Endothelial cell of umbilical vein (primary cell): ENCODE data around the gene RCVRN. TPM values are rescaled to one million over a fixed set of nuclear protein-coding genes. Genes with fewer than 3 reads are reported as not detected.

ENCODE experiments used
- BruUV-seq: library from RNA; stranded (reverse); fragments of 400-500 nt; replicated peaks from 2 replicates; lab custom pipeline; 2021; lab: Mats Ljungman, UMichigan
- CTCF ChIA-PET: fragments of 300-600, 350-600 bp; sonication (Branson Sonifier 250); formaldehyde crosslinking; loops from one replicate; lab custom pipeline; 2021; ENCODE audit warnings: antibody characterized with exemption, inconsistent platforms; lab: Charles Lee
- POLR2A ChIA-PET: fragments of 300-600, 350-600 bp; sonication (Branson Sonifier 250); formaldehyde crosslinking; loops from one replicate; lab custom pipeline; 2021; ENCODE audit warnings: antibody characterized with exemption, inconsistent platforms; lab: Charles Lee
- DNase-seq: peaks from one replicate; pipeline ENCODE4 v3.0.0-alpha.2; 2011; ENCODE audit warnings: low read depth, low spot score
- FAIRE-seq: peaks from 2 replicates; lab custom pipeline; 2011; peaks lifted over from hg19 to GRCh38; lab: Jason Lieb, UNC
- H2AFZ ChIP-seq: 2 replicates; pipeline ENCODE4 v1.6.0; 2012; ENCODE audit warnings: low read depth, low read length, control low read depth, inconsistent platforms
- H3K27ac ChIP-seq: 2 replicates; pipeline ENCODE4 v1.5.1; 2011; ENCODE audit warnings: low read depth, mild to moderate bottlenecking, control low read depth, low read length, moderate library complexity; ENCODE audit not compliant: insufficient read depth
- H3K27me3 ChIP-seq, 2 experiments: 2 replicates each; pipeline versions ENCODE4 v1.6.0 to v1.6.1; 2011; ENCODE audit warnings: low read length in 2 of 2, mixed read lengths in 1 of 2; ENCODE audit not compliant: control insufficient read depth in 2 of 2, insufficient read depth in 2 of 2
- H3K36me3 ChIP-seq, 2 experiments: 2 replicates in 1 of 2; 3 replicates in 1 of 2; pipeline ENCODE4 v1.5.1; 2011; ENCODE audit warnings: low read length in 2 of 2, mild to moderate bottlenecking in 1 of 2, moderate library complexity in 1 of 2; ENCODE audit not compliant: control insufficient read depth in 2 of 2, insufficient read depth in 2 of 2; ENCODE audit errors: extremely low read depth in 1 of 2
- H3K4me1 ChIP-seq: 3 replicates; pipeline ENCODE4 v1.5.1; 2011; ENCODE audit warnings: mild to moderate bottlenecking, low read length; ENCODE audit not compliant: control insufficient read depth, insufficient read depth; ENCODE audit errors: extremely low read depth
- H3K4me2 ChIP-seq: 2 replicates; pipeline ENCODE4 v1.6.1; 2011; ENCODE audit warnings: low read length, control low read depth, mixed read lengths; ENCODE audit not compliant: insufficient read depth
- H3K4me3 ChIP-seq, 3 experiments: fragments of 200-600 bp in 1 of 3; sonication (generic), shearing (Covaris generic) in 1 of 3; replicated peaks in 1 of 3; 2 replicates each; pipeline ENCODE4 v1.5.1; 2011 to 2016; ENCODE audit warnings: control low read depth in 3 of 3, low read length in 3 of 3, mild to moderate bottlenecking in 2 of 3, inconsistent platforms in 1 of 3, low read depth in 1 of 3, moderate library complexity in 1 of 3; ENCODE audit not compliant: insufficient read depth in 1 of 3
- H3K79me2 ChIP-seq: 2 replicates; pipeline ENCODE4 v1.6.0; 2012; ENCODE audit warnings: low read length, inconsistent platforms; ENCODE audit not compliant: control insufficient read depth, insufficient read depth
- H3K9ac ChIP-seq: replicated peaks from 2 replicates; pipeline ENCODE3; 2011; ENCODE audit warnings: low read length, control low read depth; ENCODE audit not compliant: insufficient read depth; ENCODE audit errors: extremely low read depth
- H3K9me1 ChIP-seq: replicated peaks from 3 replicates; pipeline ENCODE4 v1.6.0; 2011; ENCODE audit warnings: mild to moderate bottlenecking, low read length; ENCODE audit not compliant: control insufficient read depth, insufficient read depth; ENCODE audit errors: extremely low read depth
- H3K9me3 ChIP-seq: replicated peaks from 2 replicates; pipeline ENCODE4 v1.5.1; 2012; ENCODE audit warnings: low read length, inconsistent platforms; ENCODE audit not compliant: control insufficient read depth, insufficient read depth
- H4K20me1 ChIP-seq: replicated peaks from 2 replicates; pipeline ENCODE3; 2011; ENCODE audit warnings: mild to moderate bottlenecking, low read length; ENCODE audit not compliant: control insufficient read depth, insufficient read depth; ENCODE audit errors: extremely low read depth
- EZH2 ChIP-seq: IDR thresholded peaks from 2 replicates; pipeline ENCODE4 v1.6.1; 2012; ENCODE audit warnings: borderline replicate concordance, low read depth, mild to moderate bottlenecking, moderate library complexity, low read length, inconsistent platforms; ENCODE audit not compliant: severe bottlenecking
- FOS ChIP-seq: IDR thresholded peaks from 2 replicates; pipeline ENCODE4 v1.6.1; 2011; ENCODE audit warnings: mild to moderate bottlenecking, low read length, moderate library complexity, borderline replicate concordance; ENCODE audit not compliant: insufficient read depth
- GATA2 ChIP-seq: IDR thresholded peaks from 2 replicates; pipeline ENCODE4 v1.7.0; 2011; ENCODE audit warnings: low read depth, mild to moderate bottlenecking, moderate library complexity, mixed read lengths, low read length; ENCODE audit not compliant: insufficient read length, insufficient read depth
- JUN ChIP-seq: IDR thresholded peaks from 2 replicates; pipeline ENCODE4 v1.6.1; 2011; ENCODE audit warnings: borderline replicate concordance, low read depth; ENCODE audit not compliant: insufficient read length, insufficient read depth
- MYC ChIP-seq: IDR thresholded peaks from one replicate; pipeline ENCODE4 v1.6.1; 2011; ENCODE audit warnings: mild to moderate bottlenecking, low read depth, low read length
- POLR2A ChIP-seq: IDR thresholded peaks from 2 replicates; pipeline ENCODE4 v1.6.1; 2012; ENCODE audit warnings: low read depth, mild to moderate bottlenecking, control low read depth, low read length
- POLR2AphosphoS5 ChIP-seq: IDR thresholded peaks from 2 replicates; pipeline ENCODE4 v1.6.1; 2012; ENCODE audit warnings: low read depth, mild to moderate bottlenecking, control low read depth, low read length, moderate library complexity; ENCODE audit not compliant: insufficient read depth
- dilution Hi-C: fragments of 300-500 bp; cut with MboI; formaldehyde crosslinking; loops from one replicate; pipeline ENCODE4 v1.15.0; 2019; ENCODE audit warnings: low sequenced_read_pairs; ENCODE audit not compliant: extremely low pct_ligation_motif_present
- intact Hi-C: fragments of 100-400 bp; cut with micrococcal nuclease; formaldehyde crosslinking; loops from one replicate; pipeline ENCODE4 v1.10.0; 2022
- polyA plus RNA-seq, 4 experiments: library from polyadenylated mRNA; depleted of rRNA in 3 of 4; stranded (reverse) in 3 of 4; unstranded in 1 of 4; fragments of >200 nt; gene quantifications; 2 replicates each; pipeline versions ENCODE4 v1.2.1 to v1.2.3, GENCODE V29; 2011 to 2012; ENCODE audit warnings: missing spikeins in 1 of 4
- total RNA-seq: library from RNA; stranded (reverse); gene quantifications from 2 replicates; pipeline ENCODE4 v1.2.3, GENCODE V29; 2021
- TF ChIP-seq, protein P1 (sequence below), 2 donors: IDR thresholded peaks; 1 replicate in 1 of 2; 2 replicates in 1 of 2; pipeline ENCODE4 v1.5.1; 2011; ENCODE audit warnings: low read length in 2 of 2, mild to moderate bottlenecking in 2 of 2, moderate library complexity in 2 of 2, control low read depth in 1 of 2, inconsistent platforms in 1 of 2, low read depth in 1 of 2; ENCODE audit not compliant: insufficient read depth in 1 of 2; ENCODE audit errors: extremely low read depth in 1 of 2
- TF ChIP-seq, protein P2 (sequence below): IDR thresholded peaks from 2 replicates; pipeline ENCODE4 v1.6.1; 2011; ENCODE audit not compliant: insufficient read depth, insufficient read length

RCVRN gene
- total and polyA plus RNA-seq, 2 donors (not counting 3 experiments of a cell fraction or from before 2014, with no cell fraction given) = not detected

- TF ChIP-seq, protein P1, sequence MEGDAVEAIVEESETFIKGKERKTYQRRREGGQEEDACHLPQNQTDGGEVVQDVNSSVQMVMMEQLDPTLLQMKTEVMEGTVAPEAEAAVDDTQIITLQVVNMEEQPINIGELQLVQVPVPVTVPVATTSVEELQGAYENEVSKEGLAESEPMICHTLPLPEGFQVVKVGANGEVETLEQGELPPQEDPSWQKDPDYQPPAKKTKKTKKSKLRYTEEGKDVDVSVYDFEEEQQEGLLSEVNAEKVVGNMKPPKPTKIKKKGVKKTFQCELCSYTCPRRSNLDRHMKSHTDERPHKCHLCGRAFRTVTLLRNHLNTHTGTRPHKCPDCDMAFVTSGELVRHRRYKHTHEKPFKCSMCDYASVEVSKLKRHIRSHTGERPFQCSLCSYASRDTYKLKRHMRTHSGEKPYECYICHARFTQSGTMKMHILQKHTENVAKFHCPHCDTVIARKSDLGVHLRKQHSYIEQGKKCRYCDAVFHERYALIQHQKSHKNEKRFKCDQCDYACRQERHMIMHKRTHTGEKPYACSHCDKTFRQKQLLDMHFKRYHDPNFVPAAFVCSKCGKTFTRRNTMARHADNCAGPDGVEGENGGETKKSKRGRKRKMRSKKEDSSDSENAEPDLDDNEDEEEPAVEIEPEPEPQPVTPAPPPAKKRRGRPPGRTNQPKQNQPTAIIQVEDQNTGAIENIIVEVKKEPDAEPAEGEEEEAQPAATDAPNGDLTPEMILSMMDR (IDR thresholded peaks at IDR 0.05; ENCODE audit: extremely low read depth in 1 of 2, insufficient read depth in 1 of 2, low read depth in 1 of 2, low read length in 2 of 2) = no peak
- TF ChIP-seq, protein P2, sequence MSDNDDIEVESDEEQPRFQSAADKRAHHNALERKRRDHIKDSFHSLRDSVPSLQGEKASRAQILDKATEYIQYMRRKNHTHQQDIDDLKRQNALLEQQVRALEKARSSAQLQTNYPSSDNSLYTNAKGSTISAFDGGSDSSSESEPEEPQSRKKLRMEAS = no peak
- H3K4me2 ChIP-seq = no peak overlapping the region
- POLR2A ChIA-PET = no interaction called here
- no peaks in the 10 kb centered on the region for H3K4me1 ChIP-seq
- CTCF ChIA-PET = no interaction called here
- H2AFZ ChIP-seq = no peak overlapping the region
- peaks cover 8% of the 10 kb centered on the region for H3K9me3 ChIP-seq
- no peaks in the 10 kb centered on the region for H4K20me1 ChIP-seq
- H3K9ac ChIP-seq = no peak overlapping the region
- no peak for FAIRE-seq
- no peak overlapping the region for H3K27ac ChIP-seq
- H3K4me3 ChIP-seq = no peak overlapping the region
- intact Hi-C loops (no loop called here), dilution Hi-C loops (no loop called here)
- no peaks in the 10 kb centered on the region for H3K36me3 ChIP-seq
- H3K79me2 ChIP-seq = no peaks in the 10 kb centered on the region
- H3K9me1 ChIP-seq = no peaks in the 10 kb centered on the region
- H3K27me3 ChIP-seq = no peaks in the 10 kb centered on the region
- DNase-seq = no peak
- no TSS peak for BruUV-seq
These were observed 5.6 kb downstream of the RCVRN start for GRCh38 chr17:9899280-9900043.

- BruUV-seq = no TSS peak
- H3K9me1 ChIP-seq = no peaks in the 10 kb centered on the region
- no peaks in the 10 kb centered on the region for H3K27me3 ChIP-seq
- H3K36me3 ChIP-seq = no peaks in the 10 kb centered on the region
- intact Hi-C loops (no loop called here), dilution Hi-C loops (no loop called here)
- ChIA-PET POLR2A (no interaction called here), CTCF (no interaction called here)
- no peaks in the 10 kb centered on the region for H3K79me2 ChIP-seq
- H4K20me1 ChIP-seq = no peaks in the 10 kb centered on the region
- TF ChIP-seq, protein P1 (IDR thresholded peaks at IDR 0.05; ENCODE audit: extremely low read depth in 1 of 2, insufficient read depth in 1 of 2, low read depth in 1 of 2, low read length in 2 of 2) = no peak
- TF ChIP-seq MYC = no peak
- TF ChIP-seq, protein P2 = no peak
- TF ChIP-seq EZH2 = no peak
- TF ChIP-seq FOS = no peak
- no peak for TF ChIP-seq POLR2A
- TF ChIP-seq GATA2 = no peak
- TF ChIP-seq POLR2AphosphoS5 = no peak
- TF ChIP-seq JUN = no peak
- no peak for DNase-seq
- H3K9ac ChIP-seq = no peak overlapping the region
- no peak overlapping the region for H3K4me2 ChIP-seq
- H3K27ac ChIP-seq = no peak overlapping the region
- H3K4me1 ChIP-seq = no peaks in the 10 kb centered on the region
- no peak overlapping the region for H3K4me3 ChIP-seq
- H2AFZ ChIP-seq = no peak overlapping the region
- peaks cover 8% of the 10 kb centered on the region for H3K9me3 ChIP-seq
- FAIRE-seq = no peak
These were observed 6.3 kb downstream of the RCVRN start for GRCh38 chr17:9898812-9899211.
